K562 (cell line): ENCODE measurements around the gene GZF1.

Source experiments
- CHD2 ChIP-seq: IDR thresholded peaks from 2 replicates; pipeline ENCODE4 v1.6.1; 2011; ENCODE audit warnings: low read depth, low read length
- CREB1 ChIP-seq, 2 experiments: sonication (generic) in 1 of 2; formaldehyde crosslinking in 1 of 2; IDR thresholded peaks; 2 replicates each; pipeline versions ENCODE4 v1.6.1 to v1.8.0; 2012 to 2022; ENCODE audit warnings: inconsistent platforms in 1 of 2, mild to moderate bottlenecking in 1 of 2, missing genetic modification reagents in 1 of 2, moderate library complexity in 1 of 2
- CREM ChIP-seq: IDR thresholded peaks from 2 replicates; pipeline ENCODE4 v1.6.1; 2014; ENCODE audit warnings: antibody characterized with exemption, low read depth
- CTCF ChIP-seq, 3 experiments: IDR thresholded peaks in 2 of 3; conservative IDR thresholded peaks in 1 of 3; 2 replicates each; pipeline ENCODE4 v1.5.1; 2011 to 2012; ENCODE audit warnings: low read length in 3 of 3, mild to moderate bottlenecking in 3 of 3, control low read depth in 2 of 3, improper control_type of control experiment in 1 of 3, inconsistent platforms in 1 of 3, low read depth in 1 of 3, mixed read lengths in 1 of 3, moderate library complexity in 1 of 3; ENCODE audit not compliant: insufficient read depth in 2 of 3
- CXXC5 ChIP-seq: fragments of 250-450 bp; sonication (Bioruptor Pico); IDR thresholded peaks from 2 replicates; pipeline ENCODE4 v1.8.0; 2022; ENCODE audit warnings: inconsistent platforms, mild to moderate bottlenecking, moderate library complexity
- ELF4 ChIP-seq: fragments of 450-650 bp; formaldehyde crosslinking; IDR thresholded peaks from 2 replicates; pipeline ENCODE4 v1.4.0; 2022; ENCODE audit warnings: missing genetic modification characterization
- EP300 ChIP-seq: IDR thresholded peaks from 2 replicates; pipeline ENCODE4 v1.6.1; 2012; ENCODE audit warnings: low read length, improper control_type of control experiment
- TBP ChIP-seq: optimal IDR thresholded peaks from 2 replicates; pipeline ENCODE3; 2011; ENCODE audit warnings: low read depth, low read length, improper control_type of control experiment
- USF1 ChIP-seq: sonication (generic); formaldehyde crosslinking; IDR thresholded peaks from 2 replicates; pipeline ENCODE4 v1.9.0; 2022; ENCODE audit warnings: mild to moderate bottlenecking, missing genetic modification reagents
- ZNF124 ChIP-seq: sonication (generic); formaldehyde crosslinking; IDR thresholded peaks from 2 replicates; pipeline ENCODE4 v1.8.1; 2022; ENCODE audit warnings: missing genetic modification reagents
- ZNF766 ChIP-seq: fragments of 200-800 bp; sonication (Bioruptor generic); conservative IDR thresholded peaks from 2 replicates; pipeline ENCODE4 v1.6.1; 2016; ENCODE audit warnings: missing genetic modification characterization, missing compliant biosample characterization

GRCh38 chr20:23344336-23344735 is 17.6 kb upstream of the GZF1 start:
- TF ChIP-seq CHD2 = no peak
- no peak for TF ChIP-seq EP300
- no peak for TF ChIP-seq USF1 (CRISPR knock-in tag)
- TF ChIP-seq CXXC5 (CRISPR knock-in tag) = no peak
- no peak for TF ChIP-seq ZNF124 (CRISPR knock-in tag)
- TF ChIP-seq CREM = no peak
- no peak for TF ChIP-seq CREB1 (IDR thresholded peaks at IDR 0.05)
- TF ChIP-seq CREB1 (CRISPR knock-in tag; IDR thresholded peaks at IDR 0.05) = no peak
- no peak for TF ChIP-seq CTCF (IDR thresholded peaks at IDR 0.05 in 2 of 3, conservative IDR thresholded peaks at IDR 0.05 in 1 of 3; ENCODE audit: insufficient read depth in 2 of 3, low read depth in 1 of 3, low read length in 3 of 3)
- no peak for TF ChIP-seq ZNF766
- no peak for TF ChIP-seq TBP
- no peak for TF ChIP-seq ELF4
